D721Med (cell line): ENCODE data around the gene MTF2.

ENCODE experiments used
- DNase-seq: peaks from one replicate; pipeline ENCODE4 v3.0.0; 2011; ENCODE audit warnings: low spot score; ENCODE audit not compliant: insufficient read length
- FAIRE-seq: peaks from 2 replicates; lab custom pipeline; 2011; peaks lifted over from hg19 to GRCh38; lab: Jason Lieb, UNC
- TF ChIP-seq, protein P1 (sequence below): IDR thresholded peaks from 2 replicates; pipeline ENCODE4 v1.5.1; 2012; ENCODE audit warnings: mild to moderate bottlenecking, control low read depth; ENCODE audit not compliant: insufficient read depth; ENCODE audit errors: missing control alignments

MTF2 gene

DNA sequence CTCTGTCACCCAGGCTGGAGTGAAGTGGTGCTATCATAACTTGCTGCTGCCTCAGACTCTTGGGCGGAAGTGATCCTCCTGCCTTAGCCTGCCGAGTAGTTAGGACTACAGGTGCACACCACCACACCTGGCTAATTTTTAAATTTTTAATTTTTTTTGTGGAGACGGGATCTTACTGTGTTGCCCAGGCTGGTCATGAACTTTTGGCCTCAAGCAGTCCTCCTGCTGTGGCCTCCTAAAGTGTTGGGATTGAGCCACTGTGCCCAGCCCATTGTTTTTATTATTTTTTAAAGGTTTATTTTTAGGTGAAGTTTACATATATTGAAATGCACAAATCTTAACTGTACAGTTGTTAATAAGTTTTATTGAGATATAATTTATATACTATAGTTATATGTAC lies 3.2 kb downstream of the MTF2 start:
- TF ChIP-seq, protein P1, sequence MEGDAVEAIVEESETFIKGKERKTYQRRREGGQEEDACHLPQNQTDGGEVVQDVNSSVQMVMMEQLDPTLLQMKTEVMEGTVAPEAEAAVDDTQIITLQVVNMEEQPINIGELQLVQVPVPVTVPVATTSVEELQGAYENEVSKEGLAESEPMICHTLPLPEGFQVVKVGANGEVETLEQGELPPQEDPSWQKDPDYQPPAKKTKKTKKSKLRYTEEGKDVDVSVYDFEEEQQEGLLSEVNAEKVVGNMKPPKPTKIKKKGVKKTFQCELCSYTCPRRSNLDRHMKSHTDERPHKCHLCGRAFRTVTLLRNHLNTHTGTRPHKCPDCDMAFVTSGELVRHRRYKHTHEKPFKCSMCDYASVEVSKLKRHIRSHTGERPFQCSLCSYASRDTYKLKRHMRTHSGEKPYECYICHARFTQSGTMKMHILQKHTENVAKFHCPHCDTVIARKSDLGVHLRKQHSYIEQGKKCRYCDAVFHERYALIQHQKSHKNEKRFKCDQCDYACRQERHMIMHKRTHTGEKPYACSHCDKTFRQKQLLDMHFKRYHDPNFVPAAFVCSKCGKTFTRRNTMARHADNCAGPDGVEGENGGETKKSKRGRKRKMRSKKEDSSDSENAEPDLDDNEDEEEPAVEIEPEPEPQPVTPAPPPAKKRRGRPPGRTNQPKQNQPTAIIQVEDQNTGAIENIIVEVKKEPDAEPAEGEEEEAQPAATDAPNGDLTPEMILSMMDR = no peak
- no peak for FAIRE-seq
- DNase-seq = no peak

DNA sequence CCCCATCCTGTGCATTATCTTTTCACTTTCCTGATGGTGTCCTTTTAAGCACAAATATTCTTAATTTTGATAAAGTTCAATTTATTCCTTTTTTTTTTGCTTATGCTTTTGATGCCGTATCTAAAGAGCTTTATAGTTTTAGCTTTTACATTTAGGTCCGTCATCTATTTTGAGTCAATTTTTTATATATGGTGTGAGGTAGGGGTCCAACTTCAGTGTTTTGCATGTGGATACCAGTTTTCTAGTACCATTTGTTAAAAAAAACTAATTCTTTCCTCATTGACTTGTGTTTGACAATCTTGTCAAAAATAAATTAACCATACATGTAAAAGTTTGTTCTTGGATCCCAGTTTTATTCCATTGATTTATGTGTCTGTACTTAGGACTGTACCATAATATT lies 4.9 kb downstream of the MTF2 start:
- TF ChIP-seq, protein P1 = no peak
- no peak for DNase-seq
- no peak for FAIRE-seq

DNA sequence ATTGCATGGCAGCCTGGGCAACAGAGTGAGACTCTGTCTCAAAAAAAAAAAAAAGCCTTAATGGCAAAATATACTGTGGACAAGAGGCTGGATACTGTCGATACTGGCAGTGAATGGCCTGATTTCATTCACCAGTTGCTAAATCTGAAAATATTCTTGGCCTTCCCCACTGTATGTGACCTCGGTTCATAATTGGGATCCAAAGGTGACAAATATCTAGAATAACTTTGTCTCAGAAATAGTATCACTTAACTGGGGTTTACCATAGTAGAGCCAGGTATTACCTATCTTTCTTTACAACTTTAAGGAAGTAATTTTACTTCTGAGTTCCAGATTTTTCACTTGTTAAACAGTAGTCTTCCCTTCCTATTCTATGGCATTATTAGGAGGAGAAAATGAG lies 8.4 kb downstream of the MTF2 start:
- FAIRE-seq (no peak), DNase-seq (no peak)
- TF ChIP-seq, protein P1 = no peak

DNA sequence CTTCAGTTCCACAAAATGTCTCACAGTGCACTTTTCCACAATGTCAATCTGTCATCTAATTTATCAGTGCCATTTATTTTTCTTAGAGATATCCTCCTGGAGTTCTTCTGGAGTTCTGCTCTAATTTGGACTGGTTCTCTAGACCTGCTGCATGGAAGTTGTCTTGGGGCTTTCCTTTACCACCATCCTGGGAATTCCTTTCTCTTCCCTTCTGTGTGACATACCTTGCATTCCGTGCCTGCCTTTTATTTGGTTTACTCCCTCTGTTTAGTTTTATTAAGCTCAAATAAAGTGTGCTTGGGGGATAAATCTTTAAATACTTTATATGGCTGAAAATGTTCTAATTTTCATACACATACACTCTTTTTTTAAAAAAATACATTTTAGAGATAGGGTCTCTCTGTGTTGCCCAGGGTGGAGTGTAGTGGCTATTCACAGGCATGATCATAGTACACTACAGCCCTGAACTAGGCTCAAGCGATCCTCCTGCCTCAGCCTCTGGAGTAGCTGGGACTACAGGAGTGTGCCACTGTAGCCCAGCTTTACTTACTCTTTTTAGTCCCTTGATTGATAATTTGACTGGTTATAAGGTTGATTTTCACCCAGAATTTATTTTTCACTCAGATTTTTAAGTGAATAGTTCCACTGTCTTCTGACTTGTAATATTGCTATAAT lies 14.4 kb downstream of the MTF2 start:
- TF ChIP-seq, protein P1 = no peak
- FAIRE-seq = no peak
- DNase-seq = no peak

DNA sequence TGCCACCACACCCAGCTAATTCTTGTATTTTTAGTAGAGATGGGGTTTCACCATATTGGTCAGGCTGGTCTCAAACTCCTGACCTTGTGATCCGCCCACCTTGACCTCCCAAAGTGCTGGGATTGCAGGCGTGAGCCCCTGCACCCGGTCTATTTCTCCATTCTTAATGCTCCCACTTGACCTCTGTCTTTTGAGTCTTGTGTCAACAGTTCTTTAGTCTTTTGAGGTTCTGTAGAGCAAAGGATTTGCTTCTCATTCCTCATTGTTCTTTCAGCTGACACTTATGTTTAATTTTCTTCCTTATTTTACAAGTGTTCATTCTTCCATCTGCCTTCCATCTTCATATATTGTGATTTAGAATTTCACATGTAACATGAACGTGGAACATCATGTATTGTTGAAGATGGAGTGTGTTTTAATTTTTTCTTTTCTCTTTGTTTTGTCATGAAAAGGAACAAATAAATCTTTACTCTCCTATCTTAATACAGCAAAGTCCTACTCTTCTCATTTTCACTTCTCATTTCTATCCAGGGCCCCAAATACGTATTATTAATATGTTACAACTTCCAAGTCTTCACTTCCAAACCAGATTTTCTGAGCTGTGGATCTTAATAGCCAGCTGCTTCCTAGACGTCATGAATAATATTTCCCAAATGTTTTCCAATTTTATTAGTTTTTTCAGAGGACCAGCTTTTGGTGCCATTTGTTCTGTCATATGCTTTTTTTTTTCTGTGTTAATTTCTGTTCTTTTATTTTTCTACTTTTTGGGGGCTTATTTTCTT lies 16.9 kb downstream of the MTF2 start:
- TF ChIP-seq, protein P1 = no peak
- no peak for DNase-seq
- no peak for FAIRE-seq

DNA sequence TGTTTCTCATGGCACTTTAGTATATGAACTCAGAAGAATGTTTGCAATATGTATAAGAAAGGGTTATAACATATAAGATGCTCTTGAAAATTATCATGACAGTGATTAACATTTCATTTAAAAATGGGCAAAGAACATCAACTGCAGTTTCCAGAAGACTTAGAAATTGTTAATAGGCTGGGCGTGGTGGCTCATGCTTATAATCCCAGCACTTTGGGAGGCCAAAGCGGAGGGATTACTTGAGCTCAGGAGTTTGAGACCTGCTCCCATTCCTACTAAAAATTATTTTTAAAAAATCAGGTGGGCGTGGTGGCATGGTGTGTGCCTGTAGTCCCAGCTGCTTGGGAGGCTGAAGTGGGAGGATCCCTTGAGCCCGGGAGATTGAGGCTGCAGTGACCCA lies 23.1 kb downstream of the MTF2 start:
- TF ChIP-seq, protein P1 = no peak
- no peak for FAIRE-seq
- DNase-seq = no peak

DNA sequence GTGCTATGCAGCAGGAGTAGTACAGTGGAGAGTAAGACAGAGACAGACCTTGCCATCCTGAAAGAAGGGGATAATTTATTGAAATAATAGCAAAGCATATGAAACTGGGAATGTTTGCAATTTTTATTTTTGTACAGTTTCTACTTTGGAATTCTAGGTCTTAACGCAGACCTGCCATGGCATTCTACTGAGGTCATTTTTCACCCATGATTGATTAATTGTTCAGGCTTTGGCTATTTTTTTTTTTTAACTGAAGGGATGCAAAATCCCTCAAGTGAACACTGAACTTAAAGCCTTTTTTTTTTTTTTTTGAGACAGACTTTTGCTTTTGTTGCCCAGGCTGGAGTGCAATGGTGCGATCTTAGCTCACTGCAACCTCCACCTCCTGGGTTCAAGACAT lies 27.1 kb downstream of the MTF2 start:
- TF ChIP-seq, protein P1 = no peak
- DNase-seq (no peak), FAIRE-seq (no peak)
